PC-3 (cell line): ENCODE results near the gene HSPA1A. TPM values are rescaled to one million over a fixed set of nuclear protein-coding genes. Genes with fewer than 3 reads are reported as not detected.

ENCODE experiments used
- ATAC-seq: fragments of 200-7000 bp; cut with Tn5 transposase; 2 replicates; pipeline ENCODE4 v1.9.1; 2020; ENCODE audit warnings: mild to moderate bottlenecking, moderate library complexity
- BruUV-seq: library from RNA; stranded (reverse); fragments of 400-500 nt; replicated peaks from 2 replicates; lab custom pipeline; 2021; lab: Mats Ljungman, UMichigan
- CTCF ChIA-PET: fragments of 300-600 bp; sonication (Branson Sonifier 250); formaldehyde crosslinking; loops from one replicate; lab custom pipeline; 2022; ENCODE audit warnings: antibody characterized with exemption; lab: Charles Lee
- POLR2A ChIA-PET: fragments of 300-600 bp; sonication (Branson Sonifier 250); formaldehyde crosslinking; loops from one replicate; lab custom pipeline; 2022; ENCODE audit warnings: antibody characterized with exemption; ENCODE audit not compliant: unreplicated experiment; lab: Charles Lee
- DNase-seq: peaks from one replicate; pipeline ENCODE4 v3.0.0-alpha.2; 2015
- H2AFZ ChIP-seq: fragments of 300-600 bp; sonication (generic); 2 replicates; pipeline ENCODE4 v1.6.0; 2016; ENCODE audit warnings: antibody characterized with exemption, low read length
- H3F3A ChIP-seq: fragments of 300-600 bp; sonication (generic); one replicate; pipeline ENCODE4 v1.6.0; 2017; ENCODE audit warnings: antibody characterized with exemption, low read length, control low read depth, mild to moderate bottlenecking; ENCODE audit not compliant: unreplicated experiment
- H3K27ac ChIP-seq: fragments of 300-600 bp; sonication (generic); 2 replicates; pipeline ENCODE4 v1.5.1; 2016; ENCODE audit warnings: mild to moderate bottlenecking, low read length
- H3K27me3 ChIP-seq: fragments of 300-600 bp; sonication (generic); 2 replicates; pipeline ENCODE4 v1.6.1; 2016; ENCODE audit warnings: low read length, mixed read lengths
- H3K36me3 ChIP-seq: fragments of 300-600 bp; sonication (generic); 2 replicates; pipeline ENCODE4 v1.6.1; 2016; ENCODE audit warnings: low read depth, mixed run types, low read length, mixed read lengths
- H3K4me1 ChIP-seq: fragments of 300-600 bp; sonication (generic); 2 replicates; pipeline ENCODE4 v1.5.1; 2016; ENCODE audit warnings: low read length; ENCODE audit not compliant: insufficient read depth
- H3K4me2 ChIP-seq: fragments of 300-600 bp; sonication (generic); 2 replicates; pipeline ENCODE4 v1.6.0; 2016; ENCODE audit warnings: low read length
- H3K4me3 ChIP-seq: fragments of 300-600 bp; sonication (generic); 2 replicates; pipeline ENCODE4 v1.5.1; 2016; ENCODE audit warnings: mild to moderate bottlenecking, low read length, mixed read lengths
- H3K79me2 ChIP-seq: fragments of 300-600 bp; sonication (generic); 2 replicates; pipeline ENCODE4 v1.6.1; 2017; ENCODE audit warnings: low read length, mixed read lengths
- H3K9ac ChIP-seq: fragments of 300-600 bp; sonication (generic); 2 replicates; pipeline ENCODE4 v1.6.0; 2016; ENCODE audit warnings: mild to moderate bottlenecking, low read length
- H3K9me2 ChIP-seq: fragments of 300-600 bp; sonication (generic); replicated peaks from 2 replicates; pipeline ENCODE4 v1.6.1; 2016; ENCODE audit warnings: mixed run types, low read length, mixed read lengths
- H3K9me3 ChIP-seq: fragments of 300-600 bp; sonication (generic); 2 replicates; pipeline ENCODE4 v1.6.1; 2016; ENCODE audit warnings: low read length, mixed read lengths
- H4K20me1 ChIP-seq: fragments of 300-600 bp; sonication (generic); 2 replicates; pipeline ENCODE4 v1.6.1; 2016; ENCODE audit warnings: low read length, mixed read lengths
- CTCF ChIP-seq: fragments of 300-600 bp; sonication (generic); conservative IDR thresholded peaks from 2 replicates; pipeline ENCODE4 v1.5.1; 2017; ENCODE audit warnings: antibody characterized with exemption, low read depth, mild to moderate bottlenecking, low read length
- EZH2 ChIP-seq: fragments of 300-600 bp; sonication (generic); IDR thresholded peaks from one replicate; pipeline ENCODE4 v1.6.1; 2017; ENCODE audit warnings: antibody characterized with exemption, mild to moderate bottlenecking, low read length; ENCODE audit not compliant: unreplicated experiment
- EZH2phosphoT487 ChIP-seq: fragments of 300-600 bp; sonication (generic); IDR thresholded peaks from 2 replicates; pipeline ENCODE4 v1.6.1; 2018; ENCODE audit warnings: mild to moderate bottlenecking, antibody characterized with exemption, low read length, borderline replicate concordance
- intact Hi-C: fragments of 100-400 bp; cut with micrococcal nuclease; formaldehyde crosslinking; loops from 2 replicates; pipeline ENCODE4 v1.9.0; 2023
- total RNA-seq: library from RNA; depleted of rRNA; stranded (reverse); fragments of >200 nt; gene quantifications from 2 replicates; pipeline ENCODE4 v1.2.3, GENCODE V29; 2014

Gene HSPA1A
- total RNA-seq, 1 experiment from 2014 or later, result 269 TPM

- DNase-seq (no peak), ATAC-seq (no peak)
- no peak for TF ChIP-seq EZH2
- TF ChIP-seq EZH2phosphoT487, result no peak
- no peak for TF ChIP-seq CTCF
- no peak overlapping the region for H3K4me3 ChIP-seq
- peaks cover 11% of the 10 kb centered on the region for H3K36me3 ChIP-seq
- no peaks in the 10 kb centered on the region for H3K27me3 ChIP-seq
- no peak overlapping the region for H3K4me2 ChIP-seq
- H4K20me1 ChIP-seq, result peaks cover 5% of the 10 kb centered on the region; the same call in 1 of the 2 replicates
- intact Hi-C loops, result no loop called here
- ChIA-PET POLR2A (no interaction called here), CTCF (no interaction called here)
- H3K9me3 ChIP-seq, result no peaks in the 10 kb centered on the region
- H2AFZ ChIP-seq, result no peak overlapping the region
- H3K4me1 ChIP-seq, result no peaks in the 10 kb centered on the region
- peaks cover 15% of the 10 kb centered on the region for H3F3A ChIP-seq
- no peak overlapping the region for H3K27ac ChIP-seq
- no peaks in the 10 kb centered on the region for H3K79me2 ChIP-seq
- no peaks in the 10 kb centered on the region for H3K9me2 ChIP-seq
- BruUV-seq, result no TSS peak
- no peak overlapping the region for H3K9ac ChIP-seq
These were observed 29.2 kb downstream of the HSPA1A start for GRCh38 chr6:31844507-31844906.

- no peaks in the 10 kb centered on the region for H3K36me3 ChIP-seq
- H3K9ac ChIP-seq, result no peak overlapping the region
- CTCF ChIA-PET, result no interaction called here
- H3K4me1 ChIP-seq, result no peaks in the 10 kb centered on the region
- no peak for DNase-seq
- no peaks in the 10 kb centered on the region for H3K27me3 ChIP-seq
- H3K4me2 ChIP-seq, result no peak overlapping the region
- ATAC-seq, result no peak
- H3K9me2 ChIP-seq, result no peaks in the 10 kb centered on the region
- no peaks in the 10 kb centered on the region for H4K20me1 ChIP-seq
- no peak overlapping the region for H3K4me3 ChIP-seq
- no peak for TF ChIP-seq EZH2
- TF ChIP-seq CTCF, result no peak
- no peak for TF ChIP-seq EZH2phosphoT487
- H3K9me3 ChIP-seq, result no peaks in the 10 kb centered on the region
- no peak overlapping the region for H3K27ac ChIP-seq
- H3F3A ChIP-seq, result no peaks in the 10 kb centered on the region
- no peak overlapping the region for H2AFZ ChIP-seq
- POLR2A ChIA-PET, result no interaction called here
- intact Hi-C loops, result no loop called here
- BruUV-seq, result no TSS peak
- H3K79me2 ChIP-seq, result no peaks in the 10 kb centered on the region
These were observed 32.1 kb downstream of the HSPA1A start for GRCh38 chr6:31847276-31847978.

GRCh38 chr6:31850765-31851484 lies 35.6 kb downstream of the HSPA1A start:
- Histone ChIP-seq H3K9ac (no peak overlapping the region), H3K79me2 (no peaks in the 10 kb centered on the region), H2AFZ (no peak overlapping the region), H3K27ac (no peak overlapping the region), H3K4me1 (no peaks in the 10 kb centered on the region), H3F3A (no peaks in the 10 kb centered on the region), H3K9me2 (no peaks in the 10 kb centered on the region), H3K27me3 (no peaks in the 10 kb centered on the region), H3K4me2 (no peak overlapping the region), H4K20me1 (no peaks in the 10 kb centered on the region), H3K36me3 (no peaks in the 10 kb centered on the region), H3K4me3 (no peak overlapping the region), H3K9me3 (no peaks in the 10 kb centered on the region)
- ChIA-PET CTCF (no interaction called here), POLR2A (interaction anchor here (0.5 kb wide), 1 partner anchor 9 kb away, joined by 3 read pairs; no protein-coding TSS in a partner anchor)
- ATAC-seq (no peak), DNase-seq (no peak)
- intact Hi-C loops, result no loop called here
- TF ChIP-seq EZH2phosphoT487 (no peak), CTCF (no peak), EZH2 (no peak)
- BruUV-seq, result no TSS peak
